Measurements from ENCODE around the gene FGF1.
"Not testable (repeated sequence)": the region's sequence is repeated elsewhere in the genome, so short reads cannot be mapped to it uniquely, and the experiment has no call there.

FGF1 gene

GRCh38 chr5:142650060-142650459, 35.8 kb downstream of the FGF1 start:
- Histone ChIP-seq H3K9me3 (no peaks in the 10 kb centered on the region), H3K27me3 (no peaks in the 10 kb centered on the region), H3K36me3 (no peaks in the 10 kb centered on the region), H3K4me1 (no peaks in the 10 kb centered on the region; the same call in 1 of the 2 replicates), H3K4me3 (ENCODE audit: low read depth, low read length) (no peak overlapping the region)
- no peak for TF ChIP-seq CTCF (IDR thresholded peaks at IDR 0.05; ENCODE audit: low read depth, low read length)
- DNase-seq: no peak

- H3K4me3 ChIP-seq (ENCODE audit: low read depth, low read length): not testable (repeated sequence)
Measured at GRCh38 chr5:142648108-142648507, 37.8 kb downstream of the FGF1 start.

GRCh38 chr5:142645456-142645855, 40.4 kb downstream of the FGF1 start:
- TF ChIP-seq CTCF (IDR thresholded peaks at IDR 0.05; ENCODE audit: low read depth, low read length): no peak
- no peak overlapping the region for H3K4me3 ChIP-seq (ENCODE audit: low read depth, low read length)
- H3K9me3 ChIP-seq: no peaks in the 10 kb centered on the region
- DNase-seq: no peak
- H3K27me3 ChIP-seq: no peaks in the 10 kb centered on the region
- H3K36me3 ChIP-seq: no peaks in the 10 kb centered on the region
- H3K4me1 ChIP-seq: no peaks in the 10 kb centered on the region

More at GRCh38 chr5:142648108-142648507, 37.8 kb downstream of the FGF1 start:
- not testable (repeated sequence) for DNase-seq, H3K4me1 ChIP-seq, H3K27me3 ChIP-seq, H3K9me3 ChIP-seq, H3K36me3 ChIP-seq

- no peak for DNase-seq
- no peak for TF ChIP-seq CTCF (IDR thresholded peaks at IDR 0.05; ENCODE audit: low read depth, low read length)
- H3K9me3 ChIP-seq: no peaks in the 10 kb centered on the region
- H3K4me3 ChIP-seq (ENCODE audit: low read depth, low read length): no peak overlapping the region
- H3K4me1 ChIP-seq: no peaks in the 10 kb centered on the region
- no peaks in the 10 kb centered on the region for H3K36me3 ChIP-seq
- H3K27me3 ChIP-seq: no peaks in the 10 kb centered on the region
Measured at GRCh38 chr5:142644640-142645361, 41.1 kb downstream of the FGF1 start.

- no peak for DNase-seq
- H3K4me1 ChIP-seq: no peaks in the 10 kb centered on the region
- no peak overlapping the region for H3K4me3 ChIP-seq (ENCODE audit: low read depth, low read length)
- H3K36me3 ChIP-seq: no peaks in the 10 kb centered on the region
- TF ChIP-seq CTCF (IDR thresholded peaks at IDR 0.05; ENCODE audit: low read depth, low read length): no peak
- no peaks in the 10 kb centered on the region for H3K9me3 ChIP-seq
- H3K27me3 ChIP-seq: no peaks in the 10 kb centered on the region
Measured at GRCh38 chr5:142644127-142644526, 41.8 kb downstream of the FGF1 start.

GRCh38 chr5:142643634-142644033, 42.3 kb downstream of the FGF1 start:
- no peak for DNase-seq
- no peak for TF ChIP-seq CTCF (IDR thresholded peaks at IDR 0.05; ENCODE audit: low read depth, low read length)
- H3K4me1 ChIP-seq: no peaks in the 10 kb centered on the region

More at GRCh38 chr5:142643634-142644033, 42.3 kb downstream of the FGF1 start:
- no peaks in the 10 kb centered on the region for H3K27me3 ChIP-seq
- no peaks in the 10 kb centered on the region for H3K9me3 ChIP-seq
- no peaks in the 10 kb centered on the region for H3K36me3 ChIP-seq
- no peak overlapping the region for H3K4me3 ChIP-seq (ENCODE audit: low read depth, low read length)

Measured in BE2C (cell line).